Raji (cell line): ENCODE data around the gene EFNB2.

ENCODE experiments used
- POLR2A ChIP-seq: IDR thresholded peaks from 2 replicates; pipeline ENCODE4 v1.6.1; 2011; ENCODE audit warnings: low read depth, low read length, control low read depth; ENCODE audit not compliant: insufficient read depth

EFNB2 gene

DNA sequence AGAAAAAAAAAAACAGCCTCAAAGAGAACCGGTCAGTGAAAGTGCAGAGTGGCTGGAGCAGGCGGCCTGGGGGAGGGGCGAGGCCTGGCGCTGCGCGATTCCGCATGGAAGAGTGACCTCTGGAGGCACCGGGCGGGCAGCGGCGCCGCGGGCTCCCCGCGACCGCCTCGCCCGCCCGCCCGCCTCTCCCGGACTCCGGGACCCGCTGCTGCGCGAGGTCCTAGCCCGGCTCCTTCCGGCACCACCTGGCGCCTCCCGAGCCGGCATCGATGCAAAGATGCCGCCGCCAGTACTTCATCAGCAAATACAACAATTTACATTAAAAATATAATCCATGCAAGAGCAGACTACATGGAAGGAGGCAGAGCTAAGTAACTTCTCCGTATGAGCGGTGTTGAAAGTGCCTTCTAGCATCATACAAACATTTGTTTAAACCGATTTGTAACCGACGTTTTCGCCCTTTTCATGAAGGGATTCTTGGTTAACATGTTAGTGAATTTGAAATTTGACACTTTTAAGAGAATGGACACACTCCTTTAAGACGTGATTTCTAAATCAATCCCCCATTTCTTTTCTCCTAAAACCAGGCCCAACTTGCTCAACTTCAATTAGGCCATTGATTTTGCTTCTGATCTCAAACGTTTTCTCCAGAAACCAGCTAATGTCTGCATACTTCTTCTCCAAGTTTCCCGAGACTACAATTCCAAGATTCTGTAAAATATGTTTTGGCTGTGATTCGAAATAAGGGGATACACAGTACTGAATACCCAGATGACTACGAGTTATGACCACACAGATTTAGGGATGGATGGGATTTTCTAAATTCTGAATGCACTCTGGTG, 2.1 kb downstream of the EFNB2 start:
- no peak for TF ChIP-seq POLR2A

- TF ChIP-seq POLR2A: no peak
These were observed 3.1 kb downstream of the EFNB2 start for GRCh38 chr13:106532111-106532929.

- TF ChIP-seq POLR2A: no peak
These were observed 4.4 kb downstream of the EFNB2 start for GRCh38 chr13:106530980-106531481.

GRCh38 chr13:106530171-106530851, 5.2 kb downstream of the EFNB2 start:
- TF ChIP-seq POLR2A: no peak

DNA sequence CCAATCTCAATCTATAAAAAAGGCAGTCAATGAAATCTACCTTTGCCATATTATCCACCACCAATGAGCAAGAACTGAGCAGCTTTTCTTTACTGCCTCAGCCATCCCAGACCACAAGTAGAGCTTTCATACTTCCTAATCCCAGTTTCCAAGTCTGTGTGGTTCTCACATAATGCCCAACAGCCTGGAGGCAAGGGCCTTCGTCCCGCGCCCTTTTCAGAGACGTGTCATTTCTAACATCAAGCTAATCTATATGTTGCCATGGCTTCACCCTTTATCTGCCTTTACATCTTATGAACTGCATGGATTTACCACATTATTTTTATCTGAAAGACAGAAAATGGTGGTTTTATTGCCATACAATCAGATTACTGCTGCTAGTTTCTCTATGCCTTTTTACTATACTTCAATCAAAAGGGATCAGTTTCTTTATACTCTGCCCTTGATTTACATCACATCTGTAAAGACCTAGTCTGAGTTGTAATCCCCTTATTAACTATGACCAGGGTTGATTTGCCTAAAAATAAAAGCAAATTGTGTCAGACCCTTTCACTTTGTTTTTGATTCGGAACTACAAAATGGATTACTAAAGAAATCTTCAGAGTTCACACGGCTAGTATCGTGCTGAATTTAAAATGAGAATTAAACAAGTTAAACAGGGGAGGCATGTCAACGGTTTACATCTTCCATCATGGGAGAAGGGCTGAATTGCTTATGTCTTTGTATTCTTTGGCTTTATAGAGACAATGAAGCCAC, 5.9 kb downstream of the EFNB2 start:
- TF ChIP-seq POLR2A: no peak

DNA sequence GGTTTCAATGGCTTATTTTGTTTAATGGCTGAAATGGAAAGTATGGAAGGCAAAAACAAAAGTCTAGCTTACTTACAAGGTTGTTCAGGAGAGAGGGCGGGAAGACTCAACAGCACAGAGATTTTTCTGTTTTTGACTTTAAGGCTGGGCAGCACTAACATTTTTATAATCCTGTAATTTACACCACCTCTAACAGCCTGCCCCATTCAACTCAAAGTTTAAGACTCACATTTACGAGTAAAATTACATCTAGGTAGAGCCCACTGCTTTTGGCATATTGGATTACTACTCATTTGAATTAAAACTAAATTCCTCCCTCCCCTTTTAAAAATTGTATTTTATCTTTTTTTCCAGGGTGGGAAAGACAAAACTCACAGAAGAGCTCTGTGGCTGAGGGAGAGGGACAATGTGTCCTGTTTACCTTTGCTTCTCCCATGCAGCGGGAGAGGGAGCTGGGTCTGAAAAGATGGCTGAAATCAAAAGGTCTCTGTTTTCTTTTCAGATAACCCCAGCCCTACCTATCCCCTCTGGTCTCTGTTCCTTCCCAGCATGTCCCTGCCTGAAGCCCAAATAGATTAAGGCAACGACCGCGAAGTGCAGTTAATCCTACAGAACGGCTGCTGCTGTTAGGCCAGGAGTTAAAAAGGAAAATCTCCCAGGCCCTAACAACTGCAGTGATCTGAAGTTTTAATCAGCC, 6.6 kb downstream of the EFNB2 start:
- no peak for TF ChIP-seq POLR2A

- no peak for TF ChIP-seq POLR2A
These were observed 7.6 kb downstream of the EFNB2 start for GRCh38 chr13:106527826-106528225.

DNA sequence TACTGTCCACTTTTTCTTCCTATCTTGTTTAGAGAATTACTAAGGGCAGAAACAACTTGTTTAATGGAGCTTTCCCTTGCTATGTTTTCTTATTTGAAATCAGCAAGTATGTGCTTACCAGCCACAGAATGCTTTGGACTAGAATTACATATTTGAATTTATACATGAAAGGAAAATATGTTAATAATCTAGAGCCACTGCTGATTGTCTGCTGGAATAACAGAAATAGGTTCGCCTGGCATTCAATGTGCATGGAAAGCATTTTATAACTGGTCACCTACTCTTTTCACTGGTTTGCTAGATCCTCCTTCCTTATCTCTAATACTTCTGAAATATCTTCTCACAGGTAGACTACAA, 8.0 kb downstream of the EFNB2 start:
- TF ChIP-seq POLR2A: no peak

DNA sequence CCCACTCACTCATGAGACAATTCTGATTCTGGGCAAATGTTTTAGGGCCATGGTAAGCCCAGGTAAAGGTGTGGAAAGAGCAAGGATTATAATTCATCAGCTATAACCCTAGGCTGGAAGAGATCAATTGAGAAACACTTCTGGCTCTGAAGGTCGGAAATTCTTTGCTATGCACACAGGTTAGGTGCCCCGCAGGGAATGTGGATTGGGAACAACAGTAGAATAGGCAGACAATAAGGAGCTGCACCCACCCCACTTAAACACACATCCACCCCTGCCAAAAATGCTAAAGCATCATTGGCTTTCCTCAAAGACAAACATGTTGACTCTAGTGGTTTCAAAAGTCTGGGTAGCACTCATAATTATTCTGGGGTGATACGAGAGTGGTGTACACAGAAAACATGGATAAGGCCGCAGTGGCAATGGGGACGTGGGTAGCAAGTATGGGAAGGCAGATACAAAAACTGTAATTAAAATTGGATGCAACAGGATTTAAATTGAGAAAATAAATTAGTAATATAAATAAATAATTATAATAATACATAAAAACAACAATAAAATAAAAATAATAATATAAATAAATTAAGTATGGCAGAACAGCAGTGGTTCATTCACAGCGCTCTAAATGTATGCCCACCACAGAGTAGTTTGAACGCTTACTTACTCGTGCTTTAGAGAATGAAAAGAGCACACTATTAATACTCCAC, 8.6 kb downstream of the EFNB2 start:
- TF ChIP-seq POLR2A: no peak

DNA sequence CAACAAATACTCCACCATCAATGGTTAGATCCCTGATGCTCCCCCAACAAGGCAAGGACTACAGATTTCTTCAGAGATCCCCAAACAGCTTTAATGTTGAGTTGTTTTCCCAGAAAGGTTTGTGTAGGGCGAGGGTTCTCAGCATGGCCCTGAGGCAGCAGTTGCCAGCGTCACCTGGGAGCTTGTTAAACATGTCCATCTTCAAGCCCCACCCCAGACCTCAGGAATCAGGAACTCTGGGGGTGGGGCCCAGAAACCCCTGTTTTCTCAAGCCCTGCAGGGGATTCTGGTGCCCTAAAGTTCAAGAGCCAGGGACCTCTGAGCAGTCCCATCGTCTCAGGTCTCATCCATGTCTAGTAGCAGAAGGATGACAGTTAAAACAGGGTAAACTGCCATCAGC, 9.6 kb downstream of the EFNB2 start:
- no peak for TF ChIP-seq POLR2A

- TF ChIP-seq POLR2A: no peak
These were observed 11.4 kb downstream of the EFNB2 start for GRCh38 chr13:106524108-106524507.

- no peak for TF ChIP-seq POLR2A
These were observed 11.9 kb downstream of the EFNB2 start for GRCh38 chr13:106523576-106523975.

DNA sequence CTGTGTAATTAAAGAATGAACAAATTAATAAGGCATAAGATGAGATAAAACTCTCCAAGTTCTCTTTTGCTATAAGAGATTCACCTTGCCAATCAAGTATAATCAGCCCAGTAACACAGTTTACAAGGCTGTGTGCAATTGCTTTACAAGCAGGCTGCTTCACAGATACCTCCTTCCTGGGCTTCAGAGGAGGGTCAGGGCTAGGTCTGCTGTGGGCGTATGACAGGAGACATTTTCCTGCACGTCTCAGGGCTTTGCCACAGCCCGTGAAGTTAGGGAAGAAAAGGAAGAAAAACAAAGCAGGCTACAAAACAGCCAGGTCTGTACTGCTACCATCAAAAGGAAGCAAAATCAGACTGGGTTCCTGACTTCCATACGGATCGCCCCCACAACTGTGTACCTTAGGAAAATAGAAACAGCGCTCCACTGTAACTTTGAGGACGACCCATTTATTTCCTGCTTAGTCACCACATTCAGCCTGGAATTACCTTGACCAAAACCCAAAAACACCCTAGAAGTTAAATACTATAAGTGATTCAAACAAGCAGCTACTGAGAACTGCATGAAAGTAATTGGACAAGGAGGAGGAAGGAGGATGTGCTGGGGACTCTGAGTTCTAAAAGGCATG, 12.4 kb downstream of the EFNB2 start:
- no peak for TF ChIP-seq POLR2A

GRCh38 chr13:106522112-106522705, 13.3 kb downstream of the EFNB2 start:
- no peak for TF ChIP-seq POLR2A
